GM15510 (cell line): ENCODE results near the gene FAM184B.

ENCODE experiments used
- POLR2A ChIP-seq: IDR thresholded peaks from 3 replicates; pipeline ENCODE4 v1.6.1; 2011; ENCODE audit warnings: borderline replicate concordance; ENCODE audit not compliant: insufficient read length; ENCODE audit errors: extremely low read depth

The FAM184B gene

DNA sequence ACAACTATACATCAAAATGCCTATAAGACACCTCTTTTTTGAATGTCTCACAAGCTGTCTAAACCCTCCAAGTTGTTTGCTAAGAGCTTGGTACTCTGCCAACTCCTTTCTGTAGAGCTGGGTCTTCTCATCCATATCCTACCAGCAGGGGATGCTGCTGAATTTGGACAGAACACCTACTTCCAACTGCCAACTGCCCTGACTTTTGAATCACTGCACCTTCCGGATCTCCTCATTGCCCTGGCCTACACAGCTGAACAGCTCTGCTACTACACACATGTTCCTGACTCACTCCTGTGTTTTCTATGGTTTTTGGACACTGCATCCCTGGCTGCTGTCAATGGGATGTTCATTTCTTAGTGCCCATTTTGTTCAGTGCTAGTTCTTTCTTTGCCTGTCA is 18.7 kb downstream of the FAM184B start:
- TF ChIP-seq POLR2A, result no peak

DNA sequence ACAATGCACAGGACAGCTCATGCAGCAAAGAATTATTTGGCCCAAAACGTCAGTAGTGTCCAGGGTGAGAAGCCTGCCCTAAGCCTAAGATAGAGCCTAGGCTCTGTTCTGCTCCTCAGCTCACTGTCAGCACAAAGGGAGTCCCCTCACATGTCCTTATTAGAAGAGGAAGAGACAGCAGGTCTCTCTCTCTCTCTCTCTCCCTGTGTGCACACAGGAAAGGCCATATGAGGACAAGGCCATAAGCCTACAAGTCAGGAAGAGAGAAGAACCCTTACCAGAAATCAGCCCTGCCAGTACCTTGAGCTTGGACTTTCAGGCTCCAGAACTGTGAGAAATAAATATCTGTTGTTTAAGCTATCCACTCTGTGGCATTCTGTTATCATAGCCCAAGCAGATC is 20.4 kb downstream of the FAM184B start:
- no peak for TF ChIP-seq POLR2A

- no peak for TF ChIP-seq POLR2A
These were observed 20.8 kb downstream of the FAM184B start for GRCh38 chr4:17760626-17761025.

GRCh38 chr4:17758485-17758884 is 22.9 kb downstream of the FAM184B start:
- TF ChIP-seq POLR2A, result no peak

DNA sequence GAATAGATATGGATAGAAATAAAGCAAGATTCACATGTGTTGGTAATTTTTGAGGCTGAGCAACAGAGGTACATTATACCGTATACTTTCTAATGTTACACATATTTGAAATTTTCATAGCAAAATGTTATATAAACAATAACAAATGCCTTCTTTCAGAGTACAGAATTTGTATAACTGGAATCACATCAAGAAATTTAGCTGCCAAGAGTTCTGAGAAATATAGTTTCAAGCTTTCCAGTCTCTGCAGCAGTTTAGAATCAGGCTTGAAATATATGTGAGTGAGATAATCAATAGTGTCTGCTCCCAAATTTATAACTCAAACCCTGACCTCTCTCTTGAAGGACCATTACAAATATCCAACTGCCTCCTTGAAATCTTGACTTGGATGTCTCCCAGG is 23.8 kb downstream of the FAM184B start:
- TF ChIP-seq POLR2A, result no peak

DNA sequence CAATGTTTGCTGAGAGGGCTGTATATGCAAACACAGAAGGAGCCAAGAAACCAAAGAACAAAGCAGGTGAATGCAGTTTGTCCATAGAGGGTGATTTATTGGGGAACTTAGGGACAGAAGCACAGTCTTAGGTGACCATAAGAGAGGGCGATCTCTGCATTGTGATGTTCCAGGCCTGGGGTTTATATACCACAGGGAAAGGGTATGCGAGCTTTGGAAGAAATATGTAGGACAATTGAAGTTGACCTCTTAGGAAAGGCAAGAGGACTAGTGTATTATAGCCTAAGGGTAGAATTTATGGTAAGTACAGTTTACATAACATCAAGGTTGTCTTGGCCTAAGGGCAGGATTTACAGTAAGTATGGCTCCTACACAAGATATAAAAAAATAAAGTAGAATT is 27.8 kb downstream of the FAM184B start:
- TF ChIP-seq POLR2A, result no peak

DNA sequence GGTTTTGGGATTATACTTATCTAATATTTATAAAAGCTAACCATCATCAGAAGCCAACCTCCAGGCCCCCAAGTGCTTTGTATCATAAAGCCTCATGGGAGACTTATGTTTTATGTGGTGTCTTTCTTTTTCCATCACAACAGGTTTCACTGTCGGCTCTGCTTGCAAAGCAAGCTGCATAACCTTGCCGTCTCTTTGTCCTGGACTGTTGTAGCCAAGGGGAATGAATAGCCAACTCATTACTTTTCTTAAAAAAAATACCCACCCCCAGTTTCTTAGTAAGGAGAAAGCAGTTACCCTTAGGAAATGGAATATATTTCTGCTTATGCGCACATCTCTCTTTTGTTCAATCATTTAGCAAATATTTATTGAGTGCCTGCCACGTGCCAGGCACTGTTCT is 40.7 kb downstream of the FAM184B start:
- TF ChIP-seq POLR2A, result no peak

DNA sequence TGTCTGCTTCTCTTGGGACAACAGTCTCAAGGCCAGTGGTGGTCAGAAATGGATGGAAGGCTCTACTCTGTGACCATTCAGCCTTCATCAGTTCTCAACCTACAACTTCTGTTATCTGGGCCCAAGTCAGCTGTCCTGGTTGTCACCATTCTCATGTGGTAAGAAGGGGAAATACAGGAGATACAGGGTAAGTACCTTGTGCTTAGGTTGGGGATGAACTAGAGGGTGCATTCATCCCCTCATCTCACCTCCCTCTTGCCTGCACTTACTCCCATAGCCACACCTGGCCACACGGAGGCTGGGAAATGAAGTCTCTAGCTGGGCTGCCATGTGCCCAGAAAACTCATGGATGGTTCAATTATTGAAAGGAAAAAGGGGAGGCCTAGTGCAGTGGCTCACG is 44.9 kb downstream of the FAM184B start:
- TF ChIP-seq POLR2A, result no peak

- no peak for TF ChIP-seq POLR2A
These were observed 54.5 kb downstream of the FAM184B start for GRCh38 chr4:17726911-17727310.

DNA sequence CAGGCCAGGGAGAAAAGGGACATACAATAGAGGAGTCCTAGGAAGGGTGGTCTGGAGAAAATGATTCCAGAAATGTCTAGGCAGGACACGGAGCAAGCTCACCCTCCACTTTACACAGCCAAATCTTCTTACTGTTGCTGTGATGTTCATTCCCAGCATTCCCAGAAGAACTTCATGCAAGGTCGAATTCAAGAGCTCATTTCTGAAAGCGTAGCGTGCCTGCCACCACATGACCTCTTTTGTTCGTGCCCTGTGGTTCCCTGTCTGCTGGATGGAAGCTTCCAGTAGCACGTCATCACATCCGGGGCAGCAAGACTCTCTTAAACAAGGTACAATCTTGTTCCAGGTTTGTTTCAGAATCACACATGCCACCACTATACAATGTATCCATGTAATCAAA is 57.8 kb downstream of the FAM184B start:
- TF ChIP-seq POLR2A, result no peak

DNA sequence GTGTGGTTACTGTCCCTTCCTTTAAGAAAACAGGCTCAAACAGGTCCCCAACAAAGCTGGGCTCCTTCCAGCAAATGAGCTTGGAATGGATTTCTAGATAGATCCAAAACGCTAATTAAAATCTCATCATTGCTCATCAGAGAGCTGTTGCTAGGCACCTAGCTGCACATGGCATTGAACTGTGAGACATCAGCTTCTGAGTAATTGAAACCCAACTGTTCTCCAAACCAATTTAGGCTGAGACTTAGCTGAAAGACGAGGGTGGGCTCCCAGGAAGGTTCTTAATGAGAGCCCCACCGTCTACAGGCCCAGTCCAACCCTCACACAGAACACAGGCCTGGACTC is 59.1 kb downstream of the FAM184B start:
- no peak for TF ChIP-seq POLR2A

GRCh38 chr4:17721496-17722355 is 59.7 kb downstream of the FAM184B start:
- TF ChIP-seq POLR2A, result no peak

DNA sequence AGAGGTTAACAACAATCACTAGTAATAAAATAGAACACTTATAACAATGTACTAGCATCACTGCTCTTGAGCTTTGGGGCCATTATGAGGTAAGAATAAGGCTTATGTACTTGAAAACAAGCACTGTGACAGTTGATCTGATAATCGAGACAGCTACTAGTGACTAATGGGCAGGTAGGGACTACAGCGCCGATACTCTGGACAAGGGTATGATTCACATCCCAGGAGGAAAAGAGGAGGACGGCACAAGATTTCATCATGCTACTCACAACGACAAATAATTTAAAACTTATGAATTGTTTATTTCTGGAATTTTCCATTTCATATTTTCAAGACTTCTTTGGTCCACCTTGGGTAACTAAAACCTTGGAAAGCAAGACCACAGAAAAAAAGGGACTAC is 62.3 kb downstream of the FAM184B start:
- no peak for TF ChIP-seq POLR2A

- no peak for TF ChIP-seq POLR2A
These were observed 63.0 kb downstream of the FAM184B start for GRCh38 chr4:17718471-17718870.

DNA sequence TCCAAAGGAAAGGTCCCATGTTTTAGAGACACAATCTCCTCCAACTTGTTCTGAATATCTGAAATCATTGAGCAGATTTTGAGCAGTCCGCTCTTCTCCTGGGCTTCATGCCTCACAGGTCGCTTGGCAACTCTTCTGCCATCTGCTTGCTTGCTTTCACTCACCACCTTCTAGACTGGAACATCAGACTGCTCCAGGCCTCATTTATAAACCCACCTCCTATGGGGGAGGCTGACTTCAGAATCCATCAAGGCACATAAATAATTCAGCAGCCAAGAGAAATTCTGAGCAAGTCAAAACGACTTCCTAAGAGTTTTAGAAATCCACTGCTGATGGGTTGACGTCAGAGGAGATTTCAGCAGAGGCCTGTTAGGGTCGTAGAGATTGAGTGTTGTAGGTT is 64.1 kb downstream of the FAM184B start:
- TF ChIP-seq POLR2A, result no peak

DNA sequence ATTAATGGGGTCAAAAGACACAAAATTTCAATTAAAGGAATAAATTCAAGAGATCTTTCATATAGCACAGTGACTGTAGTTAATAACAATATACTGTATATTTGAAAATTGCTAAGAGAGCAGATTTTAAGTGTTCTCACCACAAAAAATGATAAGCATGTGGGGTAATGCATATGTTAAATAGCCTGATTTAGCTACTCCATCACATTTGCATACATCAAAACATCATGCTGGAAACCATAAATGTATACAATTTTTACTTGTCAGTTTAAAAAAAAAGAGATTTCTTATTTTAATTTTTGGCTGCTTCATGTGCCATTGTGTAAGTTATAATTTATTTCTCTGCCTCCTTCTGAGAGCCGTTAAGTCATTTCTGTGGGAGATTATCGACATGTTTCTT is 65.9 kb downstream of the FAM184B start:
- TF ChIP-seq POLR2A, result no peak

GRCh38 chr4:17713779-17714178 is 67.6 kb downstream of the FAM184B start:
- TF ChIP-seq POLR2A, result no peak
